NCI-H1105 (cell line): ENCODE results near the gene CLPX.
"Not testable (repeated sequence)": the region's sequence is repeated elsewhere in the genome, so short reads cannot be mapped to it uniquely, and the experiment has no call there.

Experiments used
- DNase-seq: peaks from one replicate; lab custom pipeline; 2025; lab: John Stamatoyannopoulos, UW

Gene CLPX

GRCh38 chr15:65101411-65101890 lies 83.7 kb downstream of the CLPX start:
- no peak for DNase-seq

GRCh38 chr15:65100442-65100841 lies 84.7 kb downstream of the CLPX start:
- no peak for DNase-seq

GRCh38 chr15:65099801-65100200 lies 85.3 kb downstream of the CLPX start:
- DNase-seq: not testable (repeated sequence)

GRCh38 chr15:65099336-65099735 lies 85.8 kb downstream of the CLPX start:
- DNase-seq: no peak
